Neural cell (in vitro differentiated cells): ENCODE data around the gene DNM2. TPM values are rescaled to one million over a fixed set of nuclear protein-coding genes. Genes with fewer than 3 reads are reported as not detected.

ENCODE experiments used
- H2AFZ ChIP-seq: fragments of 200-600, 300-800 bp; sonication (generic), shearing (Covaris generic); 2 replicates; pipeline ENCODE4 v1.6.0; 2014; ENCODE audit warnings: low read depth, mild to moderate bottlenecking, antibody characterized with exemption, low read length, moderate library complexity
- H3F3A ChIP-seq: fragments of 200-600 bp; shearing (Covaris generic); 2 replicates; pipeline ENCODE4 v1.6.1; 2016; ENCODE audit warnings: mild to moderate bottlenecking, moderate library complexity, mixed read lengths, antibody characterized with exemption, low read length; ENCODE audit not compliant: insufficient read depth, poor library complexity, severe bottlenecking
- H3K27ac ChIP-seq: fragments of 200-600, 300-800 bp; sonication (generic), shearing (Covaris generic); 2 replicates; pipeline ENCODE4 v1.5.1; 2014; ENCODE audit warnings: mild to moderate bottlenecking, low read length, moderate library complexity
- H3K27me3 ChIP-seq: fragments of 300-800, 200-600 bp; sonication (generic), shearing (Covaris generic); 2 replicates; pipeline ENCODE4 v1.6.0; 2014; ENCODE audit warnings: mild to moderate bottlenecking, low read depth, low read length, moderate library complexity; ENCODE audit not compliant: insufficient read depth
- H3K36me3 ChIP-seq: fragments of 300-800, 200-600 bp; sonication (generic), shearing (Covaris generic); 2 replicates; pipeline ENCODE4 v1.5.1; 2014; ENCODE audit warnings: mild to moderate bottlenecking, antibody characterized with exemption, low read length, moderate library complexity; ENCODE audit not compliant: insufficient read depth
- H3K4me2 ChIP-seq: fragments of 300-800, 200-600 bp; sonication (generic), shearing (Covaris generic); 2 replicates; pipeline ENCODE4 v1.6.0; 2014; ENCODE audit warnings: mild to moderate bottlenecking, low read length
- H3K4me3 ChIP-seq: fragments of 300-800, 200-600 bp; sonication (generic), shearing (Covaris generic); 2 replicates; pipeline ENCODE4 v1.5.1; 2014; ENCODE audit warnings: mild to moderate bottlenecking, low read length, moderate library complexity
- H3K79me2 ChIP-seq: fragments of 200-600 bp; shearing (Covaris generic); replicated peaks from 2 replicates; pipeline ENCODE4 v1.6.0; 2014; ENCODE audit warnings: mild to moderate bottlenecking, low read length, moderate library complexity; ENCODE audit not compliant: insufficient read depth
- H3K9ac ChIP-seq: fragments of 300-800, 200-600 bp; sonication (generic), shearing (Covaris generic); 2 replicates; pipeline ENCODE4 v1.6.1; 2016; ENCODE audit warnings: mild to moderate bottlenecking, low read length, mixed read lengths
- H3K9me2 ChIP-seq: fragments of 200-600 bp; shearing (Covaris generic); 2 replicates; pipeline ENCODE4 v1.6.1; 2016; ENCODE audit warnings: mild to moderate bottlenecking, low read length, mixed read lengths; ENCODE audit not compliant: insufficient read depth
- H3K9me3 ChIP-seq: fragments of 200-600, 300-800 bp; sonication (generic), shearing (Covaris generic); 2 replicates; pipeline ENCODE4 v1.6.1; 2016; ENCODE audit warnings: mild to moderate bottlenecking, mixed run types, low read length, moderate library complexity, mixed read lengths
- H4K20me1 ChIP-seq: fragments of 200-600 bp; shearing (Covaris generic); 2 replicates; pipeline ENCODE4 v1.6.1; 2016; ENCODE audit warnings: mild to moderate bottlenecking, mixed run types; ENCODE audit not compliant: insufficient read depth
- EP300 ChIP-seq: fragments of 450-650 bp; conservative IDR thresholded peaks from 2 replicates; pipeline ENCODE4 v1.6.1; 2014; ENCODE audit warnings: antibody characterized with exemption, mild to moderate bottlenecking, moderate library complexity; ENCODE audit not compliant: poor library complexity, severe bottlenecking
- EZH2 ChIP-seq: fragments of 200-600, 300-800 bp; shearing (Covaris generic), sonication (generic); IDR thresholded peaks from 2 replicates; pipeline ENCODE4 v1.6.1; 2014; ENCODE audit warnings: antibody characterized with exemption, low read length, borderline replicate concordance, mild to moderate bottlenecking; ENCODE audit not compliant: insufficient read depth, poor library complexity, severe bottlenecking
- MXI1 ChIP-seq: fragments of 450-650 bp; conservative IDR thresholded peaks from 2 replicates; pipeline ENCODE4 v1.6.1; 2014; ENCODE audit warnings: antibody characterized with exemption, mild to moderate bottlenecking; ENCODE audit not compliant: poor library complexity, severe bottlenecking
- POLR2AphosphoS5 ChIP-seq: IDR thresholded peaks from 2 replicates; pipeline ENCODE4 v1.6.1; 2012
- RAD21 ChIP-seq: fragments of 450-650 bp; conservative IDR thresholded peaks from 2 replicates; pipeline ENCODE4 v1.6.1; 2014; ENCODE audit warnings: antibody characterized with exemption, mild to moderate bottlenecking, moderate library complexity
- SMC3 ChIP-seq: fragments of 450-650 bp; conservative IDR thresholded peaks from 2 replicates; pipeline ENCODE4 v1.6.1; 2014; ENCODE audit warnings: antibody characterized with exemption, mild to moderate bottlenecking, moderate library complexity; ENCODE audit not compliant: poor library complexity
- TAF1 ChIP-seq: IDR thresholded peaks from 2 replicates; pipeline ENCODE4 v1.6.1; 2012; ENCODE audit warnings: low read depth
- polyA plus RNA-seq: library from polyadenylated mRNA; depleted of rRNA; stranded (reverse); fragments of >200 nt; gene quantifications from 2 replicates; pipeline ENCODE4 v1.2.3, GENCODE V29; 2014
- TF ChIP-seq, protein P1 (sequence below): fragments of 450-650 bp; IDR thresholded peaks from 2 replicates; pipeline ENCODE4 v1.5.1; 2014; ENCODE audit warnings: antibody characterized with exemption, mild to moderate bottlenecking, moderate library complexity; ENCODE audit not compliant: poor library complexity, severe bottlenecking
- TF ChIP-seq, protein P2 (sequence below): IDR thresholded peaks from 2 replicates; pipeline ENCODE4 v1.6.1; 2012; ENCODE audit warnings: borderline replicate concordance

DNM2 gene
- polyA plus RNA-seq, 1 donor from 2014 or later = 31.4 TPM

DNA sequence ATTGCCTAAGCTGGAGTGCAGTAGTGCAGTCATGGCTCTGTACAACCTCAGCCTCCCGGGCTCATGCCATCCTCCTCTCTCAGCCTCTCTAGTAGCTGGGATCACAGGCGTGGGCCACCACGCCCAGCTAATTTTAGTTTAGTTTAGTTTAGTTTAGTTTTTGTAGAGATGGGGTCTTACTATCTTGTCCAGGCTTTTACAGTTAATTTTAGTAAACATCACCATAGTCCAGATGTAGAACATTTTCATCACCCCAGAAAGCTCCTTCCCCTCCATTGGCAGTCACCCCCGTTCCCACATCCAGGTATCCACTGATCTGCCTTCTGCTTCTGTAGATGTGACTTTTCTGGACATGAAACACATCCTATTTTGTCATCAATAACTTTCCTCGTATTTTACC, 41.1 kb downstream of the DNM2 start:
- no peak overlapping the region for H3K27ac ChIP-seq
- H3K27me3 ChIP-seq = no peaks in the 10 kb centered on the region
- no peak overlapping the region for H3K4me3 ChIP-seq
- H3K36me3 ChIP-seq = peaks cover 5% of the 10 kb centered on the region
- no peaks in the 10 kb centered on the region for H3F3A ChIP-seq
- H3K9me2 ChIP-seq = no peaks in the 10 kb centered on the region
- H3K79me2 ChIP-seq = no peaks in the 10 kb centered on the region
- H2AFZ ChIP-seq = no peak overlapping the region
- no peak overlapping the region for H3K9ac ChIP-seq
- no peaks in the 10 kb centered on the region for H3K9me3 ChIP-seq
- TF ChIP-seq POLR2AphosphoS5 (no peak), RAD21 (no peak), SMC3 (no peak), EP300 (no peak), MXI1 (no peak)
- TF ChIP-seq, protein P1, sequence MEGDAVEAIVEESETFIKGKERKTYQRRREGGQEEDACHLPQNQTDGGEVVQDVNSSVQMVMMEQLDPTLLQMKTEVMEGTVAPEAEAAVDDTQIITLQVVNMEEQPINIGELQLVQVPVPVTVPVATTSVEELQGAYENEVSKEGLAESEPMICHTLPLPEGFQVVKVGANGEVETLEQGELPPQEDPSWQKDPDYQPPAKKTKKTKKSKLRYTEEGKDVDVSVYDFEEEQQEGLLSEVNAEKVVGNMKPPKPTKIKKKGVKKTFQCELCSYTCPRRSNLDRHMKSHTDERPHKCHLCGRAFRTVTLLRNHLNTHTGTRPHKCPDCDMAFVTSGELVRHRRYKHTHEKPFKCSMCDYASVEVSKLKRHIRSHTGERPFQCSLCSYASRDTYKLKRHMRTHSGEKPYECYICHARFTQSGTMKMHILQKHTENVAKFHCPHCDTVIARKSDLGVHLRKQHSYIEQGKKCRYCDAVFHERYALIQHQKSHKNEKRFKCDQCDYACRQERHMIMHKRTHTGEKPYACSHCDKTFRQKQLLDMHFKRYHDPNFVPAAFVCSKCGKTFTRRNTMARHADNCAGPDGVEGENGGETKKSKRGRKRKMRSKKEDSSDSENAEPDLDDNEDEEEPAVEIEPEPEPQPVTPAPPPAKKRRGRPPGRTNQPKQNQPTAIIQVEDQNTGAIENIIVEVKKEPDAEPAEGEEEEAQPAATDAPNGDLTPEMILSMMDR = no peak
- no peaks in the 10 kb centered on the region for H4K20me1 ChIP-seq
- H3K4me2 ChIP-seq = no peak overlapping the region

DNA sequence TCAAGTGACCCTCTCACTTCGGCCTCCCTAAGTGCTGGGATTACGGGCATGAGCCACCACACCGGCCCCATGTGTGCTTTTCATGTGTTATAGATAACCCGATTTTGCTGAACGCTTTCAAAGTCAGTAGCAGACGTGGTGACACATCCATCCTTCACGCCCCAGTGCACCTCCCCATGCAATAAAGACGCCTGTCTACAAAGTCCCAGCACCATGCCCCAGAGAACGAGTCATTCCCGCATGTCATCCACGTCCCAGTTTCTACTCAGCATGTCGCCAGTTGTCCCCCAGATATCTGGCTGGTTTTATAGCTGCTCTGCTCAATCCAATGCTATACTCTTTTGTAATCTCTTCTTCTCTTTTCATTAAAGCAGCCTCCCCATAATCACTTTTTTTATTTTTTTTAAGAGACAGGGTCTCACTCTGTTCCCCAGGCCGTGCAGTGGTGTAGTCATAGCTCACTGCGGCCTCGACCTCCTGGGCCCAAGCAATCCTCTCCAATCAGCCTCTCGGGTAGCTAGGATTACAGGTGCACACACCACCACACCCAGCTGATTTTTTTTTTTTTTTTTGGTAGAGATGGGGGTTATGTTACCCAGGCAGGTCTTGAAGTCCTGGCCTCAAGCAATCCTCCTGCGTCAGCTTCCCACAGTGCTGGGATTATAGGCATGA, 42.5 kb downstream of the DNM2 start:
- H3K79me2 ChIP-seq = no peaks in the 10 kb centered on the region
- peaks cover 5% of the 10 kb centered on the region for H3K36me3 ChIP-seq
- H3K27me3 ChIP-seq = no peaks in the 10 kb centered on the region
- H2AFZ ChIP-seq = no peak overlapping the region
- H3K9ac ChIP-seq = no peak overlapping the region
- H3F3A ChIP-seq = no peaks in the 10 kb centered on the region
- H3K4me3 ChIP-seq = no peak overlapping the region
- H4K20me1 ChIP-seq = no peaks in the 10 kb centered on the region
- no peaks in the 10 kb centered on the region for H3K9me3 ChIP-seq
- no peak overlapping the region for H3K4me2 ChIP-seq
- no peak overlapping the region for H3K27ac ChIP-seq
- no peak for TF ChIP-seq TAF1
- no peak for TF ChIP-seq EP300
- TF ChIP-seq EZH2 = no peak
- no peak for TF ChIP-seq MXI1
- no peak for TF ChIP-seq SMC3
- TF ChIP-seq RAD21 = no peak
- TF ChIP-seq POLR2AphosphoS5 = no peak
- TF ChIP-seq, protein P1 = no peak
- TF ChIP-seq, protein P2, sequence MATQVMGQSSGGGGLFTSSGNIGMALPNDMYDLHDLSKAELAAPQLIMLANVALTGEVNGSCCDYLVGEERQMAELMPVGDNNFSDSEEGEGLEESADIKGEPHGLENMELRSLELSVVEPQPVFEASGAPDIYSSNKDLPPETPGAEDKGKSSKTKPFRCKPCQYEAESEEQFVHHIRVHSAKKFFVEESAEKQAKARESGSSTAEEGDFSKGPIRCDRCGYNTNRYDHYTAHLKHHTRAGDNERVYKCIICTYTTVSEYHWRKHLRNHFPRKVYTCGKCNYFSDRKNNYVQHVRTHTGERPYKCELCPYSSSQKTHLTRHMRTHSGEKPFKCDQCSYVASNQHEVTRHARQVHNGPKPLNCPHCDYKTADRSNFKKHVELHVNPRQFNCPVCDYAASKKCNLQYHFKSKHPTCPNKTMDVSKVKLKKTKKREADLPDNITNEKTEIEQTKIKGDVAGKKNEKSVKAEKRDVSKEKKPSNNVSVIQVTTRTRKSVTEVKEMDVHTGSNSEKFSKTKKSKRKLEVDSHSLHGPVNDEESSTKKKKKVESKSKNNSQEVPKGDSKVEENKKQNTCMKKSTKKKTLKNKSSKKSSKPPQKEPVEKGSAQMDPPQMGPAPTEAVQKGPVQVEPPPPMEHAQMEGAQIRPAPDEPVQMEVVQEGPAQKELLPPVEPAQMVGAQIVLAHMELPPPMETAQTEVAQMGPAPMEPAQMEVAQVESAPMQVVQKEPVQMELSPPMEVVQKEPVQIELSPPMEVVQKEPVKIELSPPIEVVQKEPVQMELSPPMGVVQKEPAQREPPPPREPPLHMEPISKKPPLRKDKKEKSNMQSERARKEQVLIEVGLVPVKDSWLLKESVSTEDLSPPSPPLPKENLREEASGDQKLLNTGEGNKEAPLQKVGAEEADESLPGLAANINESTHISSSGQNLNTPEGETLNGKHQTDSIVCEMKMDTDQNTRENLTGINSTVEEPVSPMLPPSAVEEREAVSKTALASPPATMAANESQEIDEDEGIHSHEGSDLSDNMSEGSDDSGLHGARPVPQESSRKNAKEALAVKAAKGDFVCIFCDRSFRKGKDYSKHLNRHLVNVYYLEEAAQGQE = no peak
- no peaks in the 10 kb centered on the region for H3K9me2 ChIP-seq
